Stimulated activated naive CD8-positive, alpha-beta T cell treated with anti-CD3 and anti-CD28 coated beads, Interleukin-15, amount 100 ng/mL, for 72 hours (primary cell): ENCODE results near the gene YEATS4.
"Not testable (repeated sequence)": the region's sequence is repeated elsewhere in the genome, so short reads cannot be mapped to it uniquely, and the experiment has no call there.

Experiments used
- ATAC-seq: fragments of 150-1000 bp; cut with Tn5 transposase; 2 replicates; pipeline ENCODE4 v1.10.0; 2021; ENCODE audit warnings: mild to moderate bottlenecking, moderate library complexity
- DNase-seq, 2 donors: peaks; one replicate each; pipeline ENCODE4 v3.0.0; 2021 to 2022
- H3K27ac Mint-ChIP-seq, 2 donors: one replicate each; pipeline ENCODE4 v1.8.0; 2022; ENCODE audit warnings: mild to moderate bottlenecking in 2 of 2, mixed read lengths in 2 of 2, moderate library complexity in 2 of 2
- H3K27me3 Mint-ChIP-seq: one replicate; pipeline ENCODE4 v1.8.0; 2022; ENCODE audit warnings: mixed read lengths
- H3K4me1 Mint-ChIP-seq: one replicate; pipeline ENCODE4 v1.8.0; 2022; ENCODE audit warnings: mild to moderate bottlenecking, mixed read lengths
- H3K4me3 Mint-ChIP-seq, 2 donors: one replicate each; pipeline ENCODE4 v1.8.0; 2022; ENCODE audit warnings: mild to moderate bottlenecking in 2 of 2, mixed read lengths in 2 of 2, moderate library complexity in 1 of 2
- H3K9me3 Mint-ChIP-seq, 2 donors: one replicate each; pipeline ENCODE4 v1.8.0; 2022; ENCODE audit warnings: mixed read lengths in 2 of 2

YEATS4 gene

DNA sequence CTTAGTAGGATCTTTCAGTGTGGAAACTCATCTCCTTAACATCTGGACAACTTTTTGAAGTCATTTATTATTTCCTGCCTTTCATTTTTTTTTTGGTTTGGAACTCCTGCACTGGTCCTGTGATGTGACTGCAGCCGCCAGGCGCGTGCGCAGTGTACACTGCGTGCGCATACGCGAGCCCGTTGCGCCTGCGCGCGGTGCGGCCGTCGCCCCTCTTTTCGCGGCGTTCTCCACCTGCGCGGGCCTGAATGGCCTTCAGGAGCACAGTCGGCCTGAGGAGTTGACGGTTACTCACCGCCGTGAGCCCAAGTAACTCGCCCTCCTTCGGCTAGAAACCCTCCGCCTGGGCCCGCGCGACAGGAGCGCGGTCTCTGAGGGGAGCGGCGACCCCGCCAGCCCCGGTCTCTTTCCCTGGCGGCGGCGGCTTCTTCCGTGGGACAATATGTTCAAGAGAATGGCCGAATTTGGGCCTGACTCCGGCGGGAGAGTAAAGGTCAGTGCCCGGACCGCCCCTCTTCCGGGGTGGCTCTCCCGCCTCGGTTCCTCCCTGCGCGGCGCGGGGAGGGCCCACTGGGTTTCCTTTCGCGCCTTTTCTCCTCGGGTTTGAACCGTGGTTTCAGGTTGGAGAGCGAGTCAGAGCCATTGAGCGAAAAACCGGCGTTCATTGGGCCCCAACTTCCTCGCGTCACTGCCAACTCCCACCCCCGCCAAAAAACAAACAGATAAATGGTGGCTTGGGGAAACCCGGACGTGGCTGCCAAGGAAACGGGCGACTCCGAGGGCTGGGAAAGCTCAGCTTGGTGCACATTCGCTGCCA, at the start of gene YEATS4:
Gene YEATS4 (plus strand): TSS at position 213 of the 817 bp plus-strand sequence. CDS start 230 bp downstream, at position 443.
- H3K27me3 Mint-ChIP-seq: no peaks in the 10 kb centered on the region
- DNase-seq (peak; percentile 83 to 95), ATAC-seq (peak; percentile 88)
- H3K4me3 Mint-ChIP-seq: peak within 1 kb of the TSS; percentile 89 to 92
- H3K27ac Mint-ChIP-seq: peak within 1 kb of the TSS; percentile 97 to 99
- peaks cover 27% of the 10 kb centered on the region for H3K4me1 Mint-ChIP-seq
- H3K9me3 Mint-ChIP-seq: no peaks in the 10 kb centered on the region

DNA sequence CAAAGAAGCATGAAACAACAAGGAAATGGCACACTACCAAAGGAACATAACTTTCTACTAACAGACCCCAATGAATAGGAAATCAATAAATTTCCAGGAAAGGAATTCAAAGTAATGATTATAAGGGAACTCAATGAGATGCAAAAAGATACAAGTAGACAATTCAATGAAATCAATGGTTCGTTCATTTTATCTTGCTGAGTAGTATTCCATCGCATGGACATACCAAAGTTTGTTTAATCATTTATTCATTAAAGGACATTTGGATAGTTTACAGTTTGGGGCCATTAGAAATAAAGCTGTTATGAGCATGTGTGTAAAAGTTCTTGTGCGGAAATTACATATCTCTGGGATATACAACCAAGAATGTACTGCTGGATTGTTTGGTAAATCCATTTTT, 46.3 kb upstream of the YEATS4 start:
- H3K9me3 Mint-ChIP-seq: peaks cover 18 to 27% of the 10 kb centered on the region in 2 donors
- H3K4me3 Mint-ChIP-seq: no peak overlapping the region
- ATAC-seq (no peak), DNase-seq (no peak)
- H3K27ac Mint-ChIP-seq: no peak overlapping the region
- H3K4me1 Mint-ChIP-seq: no peaks in the 10 kb centered on the region
- no peaks in the 10 kb centered on the region for H3K27me3 Mint-ChIP-seq

DNA sequence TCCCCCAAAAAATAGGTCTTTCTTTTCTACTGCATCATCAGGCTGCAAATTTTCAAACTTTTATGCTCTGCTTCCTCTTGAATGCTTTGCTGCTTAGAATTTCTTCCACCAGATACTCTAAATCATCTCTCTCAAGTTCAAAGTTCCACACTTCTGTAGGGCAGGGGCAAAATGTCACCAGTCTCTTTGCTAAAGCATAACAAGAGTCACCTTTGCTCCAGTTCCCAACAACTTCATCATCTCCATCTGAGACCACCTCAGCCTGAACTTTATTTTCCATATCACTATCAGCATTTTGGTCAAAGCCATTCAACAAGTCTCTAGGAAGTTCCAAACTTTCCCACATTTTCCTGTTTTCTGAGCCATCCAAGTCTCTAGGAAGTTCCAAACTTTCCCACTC, 42.8 kb upstream of the YEATS4 start:
- H3K4me1 Mint-ChIP-seq, DNase-seq, H3K4me3 Mint-ChIP-seq, H3K27ac Mint-ChIP-seq, ATAC-seq: not testable (repeated sequence)
- H3K27me3 Mint-ChIP-seq: peaks cover 10% of the 10 kb centered on the region
- H3K9me3 Mint-ChIP-seq: peaks cover 29 to 32% of the 10 kb centered on the region in 2 donors

DNA sequence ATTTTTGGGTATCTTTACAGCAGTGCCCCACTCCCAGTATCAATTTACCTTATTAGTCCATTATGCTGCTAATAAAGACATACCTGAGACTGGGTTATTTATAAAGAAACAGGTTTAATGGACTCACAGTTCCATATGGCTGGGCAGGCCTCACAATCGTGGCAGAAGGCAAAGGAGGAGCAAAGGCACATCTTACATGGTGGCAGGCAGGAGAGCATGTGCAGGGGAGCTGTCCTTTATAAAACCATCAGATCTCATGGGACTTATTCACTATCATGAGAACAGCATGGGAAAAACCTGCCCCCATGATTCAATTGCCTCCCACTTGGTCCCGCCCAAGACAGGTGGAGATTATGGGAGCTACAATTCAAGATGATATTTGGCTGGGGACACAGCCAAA, 42.3 kb upstream of the YEATS4 start:
- H3K4me1 Mint-ChIP-seq, DNase-seq, ATAC-seq, H3K4me3 Mint-ChIP-seq, H3K27ac Mint-ChIP-seq: not testable (repeated sequence)
- Mint-ChIP-seq H3K9me3 (peaks cover 29 to 32% of the 10 kb centered on the region in 2 donors), H3K27me3 (peaks cover 10% of the 10 kb centered on the region)

DNA sequence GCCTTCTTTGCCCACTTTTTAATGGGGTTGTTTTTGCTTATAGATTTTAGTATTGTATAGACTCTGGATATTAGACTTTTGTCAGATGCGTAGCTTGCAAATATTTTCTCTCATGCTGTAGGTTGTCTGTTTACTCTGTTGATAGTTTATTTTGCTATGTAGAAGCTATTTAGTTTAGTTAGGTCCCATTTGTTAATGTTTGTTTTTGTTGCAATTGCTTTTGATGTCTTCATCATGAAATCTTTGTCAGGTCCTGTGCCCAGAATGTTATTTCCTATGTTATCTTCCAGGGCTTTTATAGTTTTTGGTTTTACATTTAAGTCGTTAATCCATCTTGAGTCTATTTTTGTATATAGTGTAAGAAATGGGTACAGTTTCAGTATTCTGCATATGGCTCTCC, 41.3 kb upstream of the YEATS4 start:
- DNase-seq (no peak), ATAC-seq (no peak)
- no peak overlapping the region for H3K4me3 Mint-ChIP-seq
- no peak overlapping the region for H3K27ac Mint-ChIP-seq
- H3K4me1 Mint-ChIP-seq: no peaks in the 10 kb centered on the region
- peaks cover 10% of the 10 kb centered on the region for H3K27me3 Mint-ChIP-seq
- peaks cover 29 to 32% of the 10 kb centered on the region in 2 donors for H3K9me3 Mint-ChIP-seq

DNA sequence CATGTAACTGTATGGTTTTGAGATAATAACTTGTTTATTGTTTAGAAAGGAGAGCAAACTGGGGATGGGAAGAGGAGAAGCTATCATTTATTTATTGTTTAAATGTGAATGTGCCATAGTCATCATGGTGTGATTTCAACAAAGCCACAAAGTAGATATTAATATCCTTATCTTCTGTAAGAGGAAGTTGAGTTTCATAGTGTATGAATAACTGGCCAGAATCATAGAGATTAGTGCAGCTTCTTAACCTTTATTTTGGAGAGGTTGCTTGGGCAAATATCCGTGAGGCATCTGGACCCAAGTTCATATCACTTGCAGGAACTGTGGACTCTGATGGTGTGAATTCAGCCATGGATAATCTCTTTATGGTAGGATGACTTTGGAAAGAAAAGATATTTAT, 38.2 kb upstream of the YEATS4 start:
- Mint-ChIP-seq H3K4me1 (peaks cover 5% of the 10 kb centered on the region), H3K27me3 (peaks cover 10% of the 10 kb centered on the region), H3K9me3 (peaks cover 19 to 21% of the 10 kb centered on the region in 2 donors), H3K27ac (no peak overlapping the region), H3K4me3 (no peak overlapping the region)
- ATAC-seq: no peak
- DNase-seq: no peak

DNA sequence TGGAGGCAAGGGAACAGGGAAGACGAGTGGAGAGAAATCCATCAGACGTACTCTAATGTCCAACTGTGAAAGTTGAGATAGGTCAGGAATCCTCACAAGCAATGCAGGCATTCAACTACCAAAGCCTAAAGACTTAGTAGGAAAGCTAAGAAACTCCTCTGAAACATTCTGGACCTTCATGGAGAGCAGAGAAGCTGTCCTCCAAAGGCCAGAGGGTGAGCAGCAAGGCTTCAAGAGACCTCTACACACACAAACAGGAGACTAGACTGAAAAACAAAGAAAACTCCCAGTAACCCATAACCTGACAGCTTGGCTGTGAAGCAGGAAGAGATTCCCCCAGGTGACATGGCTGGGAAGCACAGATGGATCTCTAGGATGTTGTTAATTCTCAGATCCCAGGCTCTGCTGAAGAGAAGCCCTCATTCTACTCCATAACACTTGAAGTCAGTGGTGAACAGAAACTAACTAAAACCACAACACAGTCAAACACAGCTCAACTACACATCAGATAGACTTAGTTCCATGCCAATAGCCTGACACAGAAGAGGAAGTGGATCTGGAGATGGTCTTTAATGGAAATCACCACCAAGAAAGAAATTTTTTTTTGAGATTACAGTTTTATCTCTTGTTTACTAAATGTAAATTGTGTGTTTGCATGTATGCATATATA, 34.6 kb upstream of the YEATS4 start:
- peaks cover 19% of the 10 kb centered on the region for H3K4me1 Mint-ChIP-seq
- no peak overlapping the region for H3K27ac Mint-ChIP-seq
- no peak for DNase-seq
- H3K4me3 Mint-ChIP-seq: no peak overlapping the region
- H3K9me3 Mint-ChIP-seq: peaks cover 0 to 6% of the 10 kb centered on the region in 2 donors
- ATAC-seq: peak; percentile 71
- peaks cover 10% of the 10 kb centered on the region for H3K27me3 Mint-ChIP-seq

DNA sequence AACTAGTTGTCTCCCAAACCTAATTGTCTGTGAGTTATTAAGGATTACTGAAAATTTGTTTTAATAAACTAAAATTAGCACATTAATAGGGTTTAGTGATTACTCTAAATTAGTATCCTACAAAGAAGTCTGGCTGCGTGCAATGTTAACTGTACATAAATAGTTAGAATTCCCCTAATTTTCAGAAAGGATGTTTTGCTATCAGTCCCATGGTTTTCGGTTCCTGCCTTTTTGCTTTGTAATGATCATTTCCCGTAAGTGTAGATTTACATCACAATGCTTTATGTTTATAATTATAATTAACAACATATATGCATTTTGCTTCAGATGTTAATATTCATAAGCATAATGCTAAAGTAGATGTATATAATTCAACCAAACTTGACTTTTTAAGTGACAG, 31.1 kb upstream of the YEATS4 start:
- Mint-ChIP-seq H3K4me1 (peaks cover 40% of the 10 kb centered on the region), H3K4me3 (peak overlapping the region in 1 of 2 donors; percentile 38), H3K9me3 (no peaks in the 10 kb centered on the region), H3K27me3 (no peaks in the 10 kb centered on the region), H3K27ac (peak overlapping the region in 1 of 2 donors; percentile 40)
- DNase-seq: no peak
- ATAC-seq: no peak

DNA sequence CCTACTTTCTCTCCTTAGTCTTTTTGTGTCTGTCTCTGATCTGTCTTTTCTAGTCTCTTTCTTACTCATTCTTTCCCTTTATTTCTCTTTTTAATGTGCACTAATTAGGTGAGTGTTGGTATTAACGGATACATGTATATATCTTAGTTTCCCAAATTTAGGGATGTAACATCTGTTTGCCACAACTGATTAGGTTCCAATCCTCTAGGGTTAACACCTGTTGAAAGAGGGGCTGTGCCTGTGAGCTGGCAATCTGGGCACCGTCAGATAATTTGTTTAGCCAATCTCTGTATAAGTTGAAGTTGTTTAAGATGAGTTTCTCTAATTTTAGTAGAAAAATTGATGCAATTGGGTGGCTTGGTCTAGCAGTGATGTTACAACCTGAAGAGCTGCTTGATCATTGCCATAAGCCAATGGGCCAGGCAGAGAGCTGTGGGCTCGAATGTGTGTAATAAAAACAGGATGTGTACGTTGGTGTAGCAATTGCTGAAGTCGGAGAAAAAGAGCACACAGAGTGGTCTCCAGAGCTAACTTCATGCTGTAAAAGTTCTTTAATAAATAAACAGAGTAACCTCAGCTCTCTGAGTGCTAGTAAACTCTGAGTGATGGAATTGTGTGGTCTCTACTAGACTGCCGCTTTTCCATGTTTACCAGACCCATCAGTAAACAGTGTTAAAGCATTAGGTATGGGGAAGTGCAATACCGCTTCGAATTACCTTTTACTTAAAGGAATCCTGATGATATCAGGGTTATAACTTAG, 29.7 kb upstream of the YEATS4 start:
- no peaks in the 10 kb centered on the region for H3K27me3 Mint-ChIP-seq
- H3K9me3 Mint-ChIP-seq: no peaks in the 10 kb centered on the region
- DNase-seq: peak; percentile 8 to 46
- H3K4me3 Mint-ChIP-seq: peak overlapping the region; percentile 81 to 92
- peak overlapping the region; percentile 95 to 98 for H3K27ac Mint-ChIP-seq
- H3K4me1 Mint-ChIP-seq: peaks cover 51% of the 10 kb centered on the region
- peak; percentile 66 for ATAC-seq

DNA sequence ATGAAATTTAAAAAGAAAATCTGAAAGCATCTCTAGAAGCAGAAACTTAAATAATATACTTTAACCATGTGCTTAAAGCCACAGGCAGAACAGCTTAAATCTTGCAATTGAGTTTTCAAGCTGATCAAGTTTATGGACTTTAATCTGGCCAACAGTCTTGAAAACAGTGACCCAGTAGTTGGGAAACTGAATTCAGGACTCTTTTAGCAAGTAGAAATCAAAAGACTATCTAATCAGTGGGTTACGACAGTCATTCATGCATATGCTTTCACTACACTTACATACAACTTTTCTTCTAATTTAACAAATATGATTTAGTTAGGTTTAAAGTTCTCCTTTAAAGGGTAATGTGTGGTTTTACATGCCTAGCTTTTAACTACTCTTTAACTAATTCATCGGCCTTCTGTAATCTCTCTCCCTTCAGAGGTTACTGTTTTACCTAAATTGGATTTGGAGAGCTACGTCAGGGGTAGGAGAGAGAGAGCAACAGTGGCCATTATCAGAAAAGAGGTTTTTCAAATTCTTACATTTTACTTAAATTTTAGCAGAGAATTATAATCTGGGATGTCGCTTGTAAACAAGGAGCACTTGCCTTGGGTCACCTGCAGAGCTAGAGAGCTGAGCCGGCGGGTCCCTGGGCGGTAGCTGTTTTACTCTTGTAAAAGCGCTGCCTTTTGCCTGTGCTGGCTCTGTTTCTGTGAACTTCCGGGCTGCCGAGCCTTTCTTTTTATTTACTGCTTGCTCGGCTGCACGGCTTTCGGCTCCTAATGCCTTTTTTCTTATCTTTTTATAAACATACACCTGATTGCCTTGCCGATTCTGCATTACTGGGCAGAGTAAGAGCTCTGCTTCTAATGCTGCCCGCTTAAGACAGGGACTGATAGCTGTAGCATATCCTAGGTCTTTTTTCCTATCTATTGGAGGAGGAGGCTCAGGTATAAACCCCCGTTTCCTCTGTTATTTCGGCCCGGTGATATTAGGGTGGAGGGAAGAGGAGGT, 28.8 kb upstream of the YEATS4 start:
- ATAC-seq (peak; percentile 78), DNase-seq (peak; percentile 53 to 61)
- Mint-ChIP-seq H3K27me3 (no peaks in the 10 kb centered on the region), H3K27ac (peak overlapping the region; percentile 95 to 98), H3K4me3 (peak overlapping the region; percentile 81 to 92), H3K4me1 (peaks cover 48% of the 10 kb centered on the region), H3K9me3 (no peaks in the 10 kb centered on the region)

DNA sequence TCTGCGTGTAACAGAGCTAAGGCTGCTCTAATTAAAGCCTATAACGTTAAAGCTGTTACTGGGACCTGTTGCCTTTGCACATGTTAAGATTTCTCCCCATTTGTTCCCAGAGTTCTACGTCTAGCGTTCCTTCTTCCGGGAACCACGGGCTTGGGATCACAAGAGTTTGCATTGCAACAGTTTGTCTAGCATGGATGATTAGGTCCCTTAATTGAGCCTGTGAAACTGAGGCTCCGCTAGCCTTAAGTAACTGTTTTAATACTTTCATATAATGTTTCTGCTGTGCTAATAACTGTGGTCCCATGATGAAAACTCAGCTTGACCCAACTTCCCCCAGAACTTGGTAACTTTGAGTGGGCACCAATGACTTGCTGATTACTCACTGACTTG, 28.0 kb upstream of the YEATS4 start:
- Mint-ChIP-seq H3K4me3 (peak overlapping the region; percentile 81 to 92), H3K4me1 (peaks cover 48% of the 10 kb centered on the region), H3K27me3 (no peaks in the 10 kb centered on the region), H3K9me3 (no peaks in the 10 kb centered on the region), H3K27ac (peak overlapping the region; percentile 95 to 98)
- ATAC-seq (no peak), DNase-seq (no peak)

DNA sequence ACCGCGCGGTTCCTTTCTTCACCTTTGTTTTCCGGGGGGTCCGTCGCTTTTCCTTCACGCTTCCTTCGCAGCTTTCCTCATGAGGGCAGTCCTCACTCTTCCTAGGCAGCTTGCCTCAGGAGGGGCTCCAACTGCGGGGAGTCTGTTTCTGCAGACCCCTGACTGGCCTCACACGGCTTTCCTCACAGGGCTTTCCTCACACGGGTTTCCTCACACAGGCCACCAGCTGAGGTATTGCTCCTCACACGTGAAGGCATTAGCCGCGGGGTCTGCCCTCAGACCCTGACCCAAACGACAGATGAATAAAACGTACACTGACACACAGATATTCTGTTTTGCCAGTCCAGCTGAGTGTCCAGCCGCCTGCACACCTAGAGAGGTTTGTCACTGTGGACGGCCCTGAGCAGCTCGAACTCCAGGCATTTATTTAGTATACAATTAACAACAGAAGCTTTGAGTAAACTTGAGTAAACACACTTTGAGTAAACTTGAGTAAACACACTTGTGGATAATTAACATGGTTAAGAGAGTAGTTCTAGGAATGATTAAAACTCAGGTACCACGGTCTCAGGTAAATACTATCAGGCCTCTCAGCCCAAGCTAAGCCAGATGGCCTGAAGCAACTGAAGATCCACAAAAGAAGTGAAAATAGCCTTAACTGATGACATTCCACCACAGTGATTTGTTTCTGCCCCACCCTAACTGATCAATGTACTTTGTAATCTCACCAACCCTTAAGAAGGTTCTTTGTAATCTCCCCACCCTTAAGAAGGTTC, 27.4 kb upstream of the YEATS4 start:
- Mint-ChIP-seq H3K4me3 (peak overlapping the region; percentile 21 to 81), H3K27ac (peak overlapping the region; percentile 72 to 78), H3K4me1 (peaks cover 48% of the 10 kb centered on the region), H3K9me3 (no peaks in the 10 kb centered on the region), H3K27me3 (no peaks in the 10 kb centered on the region)
- ATAC-seq (no peak), DNase-seq (no peak)

DNA sequence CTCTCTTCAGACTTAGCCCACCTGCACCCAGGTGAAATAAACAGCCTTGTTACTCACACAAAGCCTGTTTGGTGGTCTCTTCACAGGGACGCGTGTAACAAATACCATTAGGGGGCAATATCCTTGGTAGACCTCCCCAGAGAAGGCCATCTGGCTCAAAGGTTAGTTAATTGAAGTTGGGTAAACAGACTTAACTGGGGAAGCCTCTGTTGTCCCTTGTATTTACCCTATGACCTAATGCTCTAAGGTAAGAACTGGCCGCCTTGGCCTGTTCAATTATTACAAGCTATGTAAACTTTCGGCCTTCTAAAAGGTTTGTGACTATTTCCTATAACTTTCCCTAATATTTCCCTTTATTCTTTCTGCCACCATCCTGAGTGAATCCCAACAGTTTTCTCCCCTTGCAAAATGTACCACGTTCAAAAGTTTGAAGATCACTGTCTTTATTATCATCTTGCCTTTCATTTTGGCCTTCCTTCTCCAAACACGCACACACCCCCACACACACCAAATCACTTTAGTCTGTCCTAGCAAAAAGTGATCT, 26.7 kb upstream of the YEATS4 start:
- Mint-ChIP-seq H3K9me3 (no peaks in the 10 kb centered on the region), H3K4me1 (peaks cover 48% of the 10 kb centered on the region), H3K27ac (peak overlapping the region in 1 of 2 donors; percentile 60), H3K27me3 (no peaks in the 10 kb centered on the region), H3K4me3 (no peak overlapping the region)
- no peak for ATAC-seq
- no peak for DNase-seq

DNA sequence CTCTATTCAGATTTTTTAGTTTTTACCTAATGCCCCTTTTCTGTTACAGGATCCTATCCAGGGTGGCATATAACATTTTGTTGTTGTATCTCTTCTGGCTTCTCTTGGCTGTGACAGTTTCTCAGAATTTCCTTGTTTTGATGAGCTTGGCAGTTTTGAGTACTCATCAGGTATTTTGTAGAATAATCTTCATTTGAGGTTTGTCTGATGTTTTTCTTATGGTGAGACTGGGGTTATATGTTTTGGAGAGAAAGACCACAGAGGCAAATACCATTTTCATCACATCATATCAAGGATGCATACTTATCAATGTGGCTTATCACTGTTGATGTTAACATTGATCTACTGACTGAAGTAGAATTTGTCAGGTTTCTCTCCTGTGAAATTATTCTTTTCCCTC, 25.4 kb upstream of the YEATS4 start:
- H3K27ac Mint-ChIP-seq: peak overlapping the region in 1 of 2 donors; percentile 74

More for the DNA sequence above, 25.4 kb upstream of the YEATS4 start:
- Mint-ChIP-seq H3K27me3 (no peaks in the 10 kb centered on the region), H3K4me1 (peaks cover 42% of the 10 kb centered on the region), H3K4me3 (peak overlapping the region in 1 of 2 donors; percentile 20), H3K9me3 (no peaks in the 10 kb centered on the region)
- ATAC-seq (no peak), DNase-seq (no peak)
